ENCODE measurements around the gene TEX47. TPM values are rescaled to one million over a fixed set of nuclear protein-coding genes. Genes with fewer than 3 reads are reported as not detected.

TEX47 gene
- total and polyA plus RNA-seq, 4 donors, result not detected

- H3K9me3 ChIP-seq (ENCODE audit: control insufficient read depth in 4 of 4, low read length in 3 of 4), result no peaks in the 10 kb centered on the region
- no peak for TF ChIP-seq JUND (IDR thresholded peaks at IDR 0.05)
- no peak for TF ChIP-seq EGR1 (IDR thresholded peaks at IDR 0.05; ENCODE audit: low read depth in 2 of 2)
- TF ChIP-seq HNF4A (conservative IDR thresholded peaks at IDR 0.05), result no peak
- TF ChIP-seq ZBTB33 (IDR thresholded peaks at IDR 0.05), result no peak
- no peak for TF ChIP-seq FOXA2 (IDR thresholded peaks at IDR 0.05)
- no peak for TF ChIP-seq RAD21 (IDR thresholded peaks at IDR 0.05)
- no peak for TF ChIP-seq FOXA1 (IDR thresholded peaks at IDR 0.05)
- no peak for TF ChIP-seq MAX (IDR thresholded peaks at IDR 0.05)
- no peak for TF ChIP-seq HNF4G (IDR thresholded peaks at IDR 0.05)
- TF ChIP-seq ATF3 (IDR thresholded peaks at IDR 0.05), result no peak
- no peak for TF ChIP-seq REST (IDR thresholded peaks at IDR 0.05)
- TF ChIP-seq TAF1 (conservative IDR thresholded peaks at IDR 0.05), result no peak
- TF ChIP-seq RXRA (IDR thresholded peaks at IDR 0.05), result no peak
- no peak for TF ChIP-seq YY1 (IDR thresholded peaks at IDR 0.05)
- no peak for TF ChIP-seq SP1 (IDR thresholded peaks at IDR 0.05)
- DNase-seq (ENCODE audit: low spot score), result no peak
- no peak overlapping the region for H3K4me3 ChIP-seq (ENCODE audit: low read depth in 1 of 3, low read length in 3 of 3)
- WGBS, result 77% methylated on average over 3 of the region's 3 CpGs
- H3K4me1 ChIP-seq (ENCODE audit: control insufficient read depth in 4 of 4, insufficient read depth in 4 of 4, low read length in 3 of 4), result peaks cover 0 to 3% (median 0%) of the 10 kb centered on the region in 4 donors
- H3K9ac ChIP-seq (ENCODE audit: low read depth in 1 of 2, low read length in 2 of 2), result no peak overlapping the region
- no peaks in the 10 kb centered on the region for H3K36me3 ChIP-seq (ENCODE audit: control insufficient read depth in 4 of 4, insufficient read depth in 3 of 4, low read depth in 1 of 4, low read length in 3 of 4)
- H3K27me3 ChIP-seq (ENCODE audit: control insufficient read depth in 4 of 4, insufficient read depth in 4 of 4, low read length in 3 of 4), result no peaks in the 10 kb centered on the region
- H3K27ac ChIP-seq (ENCODE audit: low read depth in 1 of 2, low read length in 2 of 2), result no peak overlapping the region
Observed at GRCh38 chr7:88801046-88801445, 5.5 kb upstream of the TEX47 start.

- Histone ChIP-seq H3K4me3 (ENCODE audit: low read depth in 1 of 3, low read length in 3 of 3) (peak overlapping the region in 1 of 3 donors; percentile 39), H3K4me1 (ENCODE audit: control insufficient read depth in 4 of 4, insufficient read depth in 4 of 4, low read length in 3 of 4) (peaks cover 2 to 4% (median 4%) of the 10 kb centered on the region in 4 donors), H3K27ac (ENCODE audit: low read depth in 1 of 2, low read length in 2 of 2) (peak overlapping the region; percentile 63 to 64), H3K36me3 (ENCODE audit: control insufficient read depth in 4 of 4, insufficient read depth in 3 of 4, low read depth in 1 of 4, low read length in 3 of 4) (no peaks in the 10 kb centered on the region), H3K9ac (ENCODE audit: low read depth in 1 of 2, low read length in 2 of 2) (peak overlapping the region in 1 of 2 donors; percentile 63), H3K27me3 (ENCODE audit: control insufficient read depth in 4 of 4, insufficient read depth in 4 of 4, low read length in 3 of 4) (no peaks in the 10 kb centered on the region), H3K9me3 (ENCODE audit: control insufficient read depth in 4 of 4, low read length in 3 of 4) (no peaks in the 10 kb centered on the region)
- no peak for DNase-seq (ENCODE audit: low spot score)
- WGBS, result 27% methylated on average over 3 of the region's 3 CpGs
- TF ChIP-seq ZBTB33 (IDR thresholded peaks at IDR 0.05) (no peak), YY1 (IDR thresholded peaks at IDR 0.05) (no peak), HNF4A (conservative IDR thresholded peaks at IDR 0.05) (peak in 1 of 2 donors; percentile 26), JUND (IDR thresholded peaks at IDR 0.05) (no peak), SP1 (IDR thresholded peaks at IDR 0.05) (peak; percentile 13), CTCF (IDR thresholded peaks at IDR 0.05; ENCODE audit: low read depth, low read length, missing input control) (no peak), FOXA2 (IDR thresholded peaks at IDR 0.05) (peak; percentile 36), GABPA (IDR thresholded peaks at IDR 0.05 in 1 of 2, conservative IDR thresholded peaks at IDR 0.05 in 1 of 2) (no peak), TAF1 (conservative IDR thresholded peaks at IDR 0.05) (no peak), FOXA1 (IDR thresholded peaks at IDR 0.05) (no peak), REST (IDR thresholded peaks at IDR 0.05) (peak; percentile 20)
Observed at GRCh38 chr7:88792361-88792760, 3.2 kb downstream of the TEX47 start.
